ENCODE data around the gene ZNF79. TPM values are rescaled to one million over a fixed set of nuclear protein-coding genes. Genes with fewer than 3 reads are reported as not detected.

ZNF79 gene
- total and polyA plus RNA-seq, 2 of the 8 experiments (the other 6 are each of a cell fraction or from before 2014, with no cell fraction given): 2.4 to 7.4 TPM

DNA sequence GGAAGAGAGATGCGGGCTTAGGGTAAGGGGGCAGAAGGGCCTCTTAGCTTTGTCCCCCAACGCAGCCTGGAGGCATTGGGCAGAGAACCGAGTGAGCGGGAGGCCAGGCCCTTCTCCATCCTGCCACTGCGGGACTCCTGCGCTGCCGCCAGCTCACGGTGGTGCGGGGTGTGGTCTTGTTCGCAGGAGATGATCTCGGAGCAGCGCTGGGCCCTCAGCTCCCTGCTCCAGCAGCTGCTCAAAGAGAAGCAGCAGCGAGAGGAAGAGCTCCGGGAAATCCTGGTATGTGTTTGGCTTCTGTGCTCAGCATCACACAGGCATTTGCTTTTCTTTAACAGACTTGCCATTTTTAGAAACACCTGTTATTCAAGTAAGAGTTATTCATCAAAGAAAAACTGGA, 68.4 kb downstream of the ZNF79 start (continued):
- TF ChIP-seq SIN3A (conservative IDR thresholded peaks at IDR 0.05 in 1 of 2, IDR thresholded peaks at IDR 0.05 in 1 of 2; ENCODE audit: low read depth in 1 of 2, low read length in 2 of 2): no peak
- TF ChIP-seq CBX5 (IDR thresholded peaks at IDR 0.05; ENCODE audit: low read depth, low read length): no peak

Measured in H1 (cell line).